GM18520 (cell line): Measurements from ENCODE around the gene SH3PXD2B.
"Not testable (repeated sequence)": the region's sequence is repeated elsewhere in the genome, so short reads cannot be mapped to it uniquely, and the experiment has no call there.

ENCODE experiments used
- ATAC-seq: cut with Tn5 transposase; IDR thresholded peaks from one replicate; pipeline ENCODE4 v1.9.1; 2021; ENCODE audit not compliant: unreplicated experiment

The SH3PXD2B gene

GRCh38 chr5:172311605-172312004 is 142.7 kb downstream of the SH3PXD2B start:
- ATAC-seq = no peak

DNA sequence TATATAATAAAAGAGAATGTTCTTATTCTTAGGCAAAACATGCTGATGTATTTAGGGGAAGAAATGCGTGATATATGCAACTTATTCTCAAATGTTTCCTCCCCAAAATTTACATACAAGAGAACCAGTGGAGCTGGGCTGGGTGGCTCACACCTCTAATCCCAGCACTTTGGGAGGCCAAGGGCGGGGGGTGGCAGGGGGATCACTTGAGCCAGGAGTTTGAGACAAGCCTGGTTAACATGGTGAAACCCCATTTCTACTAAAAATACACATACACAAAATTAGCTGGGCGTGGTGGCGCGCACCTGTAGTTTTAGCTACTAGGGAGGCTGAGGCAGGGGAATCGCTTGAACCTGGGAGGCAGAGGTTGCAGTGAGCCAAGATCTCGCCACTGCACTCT is 143.3 kb downstream of the SH3PXD2B start:
- no peak for ATAC-seq

- no peak for ATAC-seq
Measured at GRCh38 chr5:172305380-172305779, 148.9 kb downstream of the SH3PXD2B start.

DNA sequence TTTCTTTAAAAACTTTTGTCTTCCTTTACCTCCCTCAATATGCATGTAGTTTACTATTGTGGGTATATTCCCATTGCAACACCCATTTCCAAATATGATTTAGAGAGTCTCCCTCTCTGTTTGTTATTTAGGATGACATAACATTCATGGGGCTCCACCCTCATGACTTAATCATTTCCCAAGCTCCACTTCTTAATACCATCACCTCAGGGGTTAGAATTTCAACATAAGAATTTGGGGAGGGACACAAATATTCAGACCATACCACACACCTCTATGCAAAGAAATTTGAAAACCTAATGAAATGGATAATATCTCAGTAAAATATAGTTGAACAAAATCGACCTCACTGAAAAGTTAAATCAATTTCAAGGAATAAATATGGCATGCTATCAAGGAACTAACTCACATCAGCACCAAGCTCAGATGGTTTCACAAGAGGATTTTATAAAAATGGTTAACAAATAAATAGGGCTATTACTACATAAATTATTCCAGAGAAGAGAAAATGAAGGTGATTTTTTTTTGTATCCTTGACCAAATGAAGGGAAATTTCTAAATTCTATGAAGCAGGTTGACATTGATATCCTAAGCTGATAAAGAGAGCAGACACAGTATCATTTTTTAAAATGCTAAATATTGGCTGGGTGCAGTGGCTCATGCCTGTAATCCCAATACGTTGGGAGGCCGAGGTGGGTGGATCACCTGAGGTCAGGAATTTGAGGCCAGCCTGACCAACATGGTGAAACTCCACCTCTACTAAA is 150.6 kb downstream of the SH3PXD2B start:
- no peak for ATAC-seq

DNA sequence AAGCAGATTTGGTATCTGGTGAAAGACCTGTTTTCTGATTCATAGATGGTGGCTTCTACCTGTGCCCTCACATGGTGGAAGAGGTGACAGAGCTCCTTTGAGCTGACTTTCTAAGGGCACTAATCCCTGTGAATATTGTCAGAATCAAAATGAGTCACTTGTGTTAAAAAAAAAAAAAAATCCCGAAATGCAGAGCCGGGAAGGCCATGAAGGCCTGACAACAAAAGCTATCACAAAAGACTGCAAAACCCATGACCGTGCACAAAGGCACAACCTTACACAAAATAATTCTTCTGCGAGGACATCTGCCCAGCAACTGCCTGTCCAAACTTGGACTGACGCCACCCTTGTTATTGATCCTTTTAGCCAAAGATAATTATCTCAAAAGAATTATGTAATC is 151.2 kb downstream of the SH3PXD2B start:
- ATAC-seq = no peak

DNA sequence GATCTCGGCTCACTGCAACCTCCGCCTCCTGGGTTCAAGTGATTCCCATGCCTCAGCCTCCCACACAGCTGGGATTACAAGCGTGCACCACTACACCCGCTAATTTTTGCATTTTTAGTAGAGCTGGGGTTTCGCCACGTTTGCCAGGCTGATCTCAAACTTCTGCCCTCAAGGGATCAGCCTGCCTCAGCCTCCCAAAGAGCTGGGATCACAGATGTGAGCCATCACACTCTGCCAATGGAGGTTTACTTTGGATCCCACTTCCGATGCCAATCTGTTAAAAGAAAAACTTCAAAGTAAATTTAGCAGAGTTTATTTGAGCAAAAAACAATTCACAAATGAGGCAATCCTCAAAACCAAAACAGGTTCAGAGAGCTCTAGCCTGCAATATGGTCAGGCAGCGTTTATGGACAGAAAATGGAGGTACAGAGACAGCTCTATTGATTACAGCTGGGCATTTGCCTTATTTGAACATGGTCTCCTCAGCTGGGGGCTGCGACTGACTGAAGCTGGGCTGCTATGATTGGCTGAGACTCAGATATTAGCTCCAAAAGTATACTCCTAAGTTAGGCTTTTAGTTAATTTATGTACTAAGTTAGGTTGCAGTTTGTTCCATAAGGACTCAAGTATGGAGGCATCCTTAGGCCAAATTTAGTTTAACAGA is 152.1 kb downstream of the SH3PXD2B start:
- ATAC-seq = no peak

- ATAC-seq = no peak
Measured at GRCh38 chr5:172299916-172300439, 154.3 kb downstream of the SH3PXD2B start.

DNA sequence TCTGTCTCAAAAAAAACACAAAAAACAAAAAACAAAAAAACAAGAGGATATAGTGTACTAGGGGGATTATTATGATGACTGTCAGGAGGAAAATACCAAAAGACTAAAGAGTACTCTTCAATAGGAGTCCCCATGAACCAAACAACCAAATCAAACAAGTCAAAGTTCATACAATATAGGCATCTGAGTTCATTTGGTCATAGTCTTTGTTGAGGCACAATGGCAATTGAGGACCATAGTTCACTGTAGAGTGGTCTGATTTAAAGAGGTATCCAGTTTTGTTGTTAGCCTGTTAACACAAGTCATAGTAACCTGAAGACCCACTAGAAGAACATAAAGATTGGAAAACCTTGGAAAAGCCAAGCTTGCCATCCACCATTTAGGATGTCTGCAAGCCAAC is 159.5 kb downstream of the SH3PXD2B start:
- ATAC-seq = no peak

GRCh38 chr5:172293745-172294342 is 160.5 kb downstream of the SH3PXD2B start:
- no peak for ATAC-seq

- peak; percentile 70 for ATAC-seq
Measured at GRCh38 chr5:172293054-172293744, 161.1 kb downstream of the SH3PXD2B start.

DNA sequence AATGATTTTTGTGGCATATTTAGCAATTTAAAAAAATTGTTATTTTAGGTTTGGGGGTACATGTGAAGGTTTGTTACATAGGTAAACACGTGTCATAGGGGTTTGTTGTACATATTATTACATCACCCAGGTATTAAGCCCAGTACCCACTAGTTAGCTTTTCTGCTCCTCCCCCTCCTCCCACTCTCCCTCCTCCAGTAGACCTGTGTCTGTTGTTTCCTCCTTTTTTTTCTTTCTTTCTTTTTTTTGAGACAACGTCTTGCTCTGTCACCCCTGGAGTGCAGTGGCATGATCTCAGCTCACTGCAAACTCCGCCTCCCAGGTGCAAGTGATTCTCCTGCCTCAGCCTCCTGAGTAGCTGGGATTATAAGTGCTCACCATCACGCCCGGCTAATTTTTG is 162.5 kb downstream of the SH3PXD2B start:
- not testable (repeated sequence) for ATAC-seq

GRCh38 chr5:172288465-172288864 is 165.9 kb downstream of the SH3PXD2B start:
- ATAC-seq = no peak

DNA sequence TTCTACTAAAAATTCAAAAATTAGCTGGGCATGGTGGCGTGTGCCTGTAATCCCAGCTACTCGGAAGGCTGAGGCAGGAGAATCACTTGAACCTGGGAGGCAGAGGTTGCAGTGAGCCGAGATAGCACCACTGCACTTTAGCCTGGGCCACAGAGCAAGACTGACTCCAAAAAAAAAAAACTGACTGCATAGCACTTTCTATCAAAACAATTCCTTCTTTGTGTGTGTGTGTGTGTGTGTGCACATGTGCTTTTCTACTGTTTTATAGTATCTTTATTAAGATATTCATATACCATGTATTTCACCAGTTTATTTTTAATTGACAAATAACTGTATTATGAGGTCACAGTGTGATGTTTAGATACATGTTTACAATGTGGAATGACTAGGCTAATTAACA is 167.2 kb downstream of the SH3PXD2B start:
- not testable (repeated sequence) for ATAC-seq

DNA sequence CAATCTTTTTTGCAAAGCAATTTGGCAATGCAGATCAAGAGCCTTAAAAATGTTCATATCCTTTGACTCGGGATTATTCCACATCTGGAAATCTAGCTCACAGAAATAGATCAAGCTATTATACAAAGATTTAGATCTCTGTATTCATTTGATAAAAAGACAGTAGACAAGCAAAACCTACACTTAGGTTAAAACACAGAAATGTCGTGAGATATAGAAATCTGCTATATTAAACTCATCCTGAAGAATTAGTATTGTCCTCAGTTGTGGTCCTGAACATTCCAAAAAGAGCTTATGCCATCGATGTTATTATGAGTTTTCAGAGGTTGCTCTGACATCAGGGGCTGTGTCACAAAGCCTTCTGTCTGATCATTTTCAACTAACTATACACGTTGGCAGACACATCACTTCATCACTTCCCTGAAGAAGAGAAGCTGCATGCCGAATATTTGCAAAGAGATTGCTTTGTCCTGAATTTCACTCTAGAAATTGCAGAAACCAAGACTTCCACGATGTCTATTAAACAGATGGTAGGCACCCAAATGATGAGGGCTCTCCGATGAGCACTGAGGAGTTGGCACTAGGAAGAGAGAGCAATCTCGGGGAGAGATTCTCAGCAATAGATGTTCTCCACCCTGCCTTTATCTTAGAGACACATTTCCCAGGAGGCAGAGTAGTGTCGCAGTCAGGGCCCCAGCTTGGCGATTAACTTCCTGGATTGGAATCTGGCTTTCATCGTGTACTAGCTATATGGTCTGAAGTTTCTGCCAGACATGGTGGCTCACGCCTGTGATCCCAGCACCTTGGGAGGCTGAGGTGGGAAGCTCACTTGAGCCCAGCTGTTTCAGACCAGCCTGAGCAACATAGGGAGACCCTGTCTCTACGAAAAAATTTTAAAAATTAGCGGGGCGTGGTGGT is 168.8 kb downstream of the SH3PXD2B start:
- ATAC-seq = no peak

GRCh38 chr5:172284611-172284980 is 169.7 kb downstream of the SH3PXD2B start:
- no peak for ATAC-seq

DNA sequence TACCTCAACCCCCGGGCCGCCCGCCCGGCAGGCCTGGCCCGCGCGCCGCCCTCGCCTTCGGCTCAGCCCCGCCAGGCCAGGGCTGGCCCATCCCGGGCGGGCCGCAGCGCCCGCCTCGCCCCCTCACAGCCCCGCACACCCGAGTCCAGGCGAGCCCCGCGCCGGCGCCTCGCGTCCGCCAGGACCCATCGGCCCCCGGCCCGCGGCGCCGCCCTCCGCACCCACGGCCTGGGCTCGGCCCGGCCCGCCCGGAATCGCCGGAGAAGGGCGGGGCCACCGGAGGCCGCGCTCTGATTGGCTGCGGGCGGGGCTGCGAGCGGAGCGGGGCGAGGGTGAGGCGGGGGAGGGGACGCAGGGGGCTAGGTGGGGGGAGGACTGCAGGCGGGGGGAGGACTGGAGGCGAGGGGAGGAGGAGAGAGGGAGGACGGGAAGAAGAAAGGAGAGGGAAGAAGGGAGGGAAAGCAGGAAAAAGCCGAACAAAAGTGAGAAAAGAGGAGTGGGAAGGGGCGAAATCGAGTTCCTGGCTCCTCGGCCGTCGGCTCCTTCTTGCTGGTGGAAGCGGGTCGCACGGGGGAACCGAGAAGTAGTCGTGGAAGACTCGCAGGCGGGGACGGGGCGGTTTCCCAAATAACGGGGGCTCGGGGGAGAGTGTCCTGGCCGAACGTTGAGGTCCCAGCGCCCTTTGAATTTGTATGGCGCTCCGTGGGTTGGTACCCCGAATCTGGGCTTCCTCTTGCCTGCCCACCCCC is 170.3 kb downstream of the SH3PXD2B start:
- peak; percentile 75 for ATAC-seq

DNA sequence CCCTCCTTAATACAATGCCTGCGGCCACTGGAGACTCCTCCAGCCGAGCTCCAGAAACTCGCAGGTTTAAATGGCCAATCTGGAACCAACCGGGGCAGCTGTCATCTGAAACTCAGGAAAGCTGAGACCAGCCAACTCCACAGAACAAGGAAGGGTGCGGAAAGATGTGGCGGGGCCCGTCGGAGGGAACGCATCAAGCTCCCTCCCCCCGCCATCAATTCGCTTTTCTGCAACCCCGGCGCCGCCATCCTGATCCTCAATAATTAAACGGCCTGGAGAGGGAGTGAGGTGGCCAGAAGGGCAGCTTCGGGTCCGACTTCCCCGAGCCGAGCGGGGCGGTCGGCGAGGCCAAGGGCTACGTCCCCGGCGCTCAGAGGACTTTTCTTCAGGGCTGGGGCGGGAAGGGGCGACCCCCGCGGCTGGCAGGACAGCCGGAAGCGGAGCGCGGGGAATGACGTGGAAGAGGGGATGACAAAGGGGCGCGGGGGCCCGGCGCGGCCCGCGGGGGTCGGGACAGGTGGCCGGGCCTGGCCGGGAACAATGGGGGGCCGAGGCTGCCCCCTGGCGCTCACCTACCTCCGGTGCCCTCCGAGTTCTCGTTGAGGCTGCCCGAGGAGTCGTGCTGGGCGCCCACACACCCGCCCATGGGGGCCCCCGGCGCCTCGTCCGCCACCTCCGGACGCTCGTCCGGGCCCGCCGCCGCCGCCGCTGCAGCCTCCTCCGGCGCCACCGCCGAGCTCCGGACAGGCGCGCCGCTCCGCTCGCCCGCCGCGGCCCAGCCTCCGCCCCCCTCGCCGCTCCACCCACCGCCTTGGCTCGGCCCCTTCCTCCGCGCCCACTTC is 171.1 kb downstream of the SH3PXD2B start, which contains the start of gene UBTD2:
Gene UBTD2, minus strand, starts transcription at position 745 of the 842 bp plus-strand sequence. Its CDS starts 99 bp downstream, at position 646.
- ATAC-seq = peak; percentile 89

DNA sequence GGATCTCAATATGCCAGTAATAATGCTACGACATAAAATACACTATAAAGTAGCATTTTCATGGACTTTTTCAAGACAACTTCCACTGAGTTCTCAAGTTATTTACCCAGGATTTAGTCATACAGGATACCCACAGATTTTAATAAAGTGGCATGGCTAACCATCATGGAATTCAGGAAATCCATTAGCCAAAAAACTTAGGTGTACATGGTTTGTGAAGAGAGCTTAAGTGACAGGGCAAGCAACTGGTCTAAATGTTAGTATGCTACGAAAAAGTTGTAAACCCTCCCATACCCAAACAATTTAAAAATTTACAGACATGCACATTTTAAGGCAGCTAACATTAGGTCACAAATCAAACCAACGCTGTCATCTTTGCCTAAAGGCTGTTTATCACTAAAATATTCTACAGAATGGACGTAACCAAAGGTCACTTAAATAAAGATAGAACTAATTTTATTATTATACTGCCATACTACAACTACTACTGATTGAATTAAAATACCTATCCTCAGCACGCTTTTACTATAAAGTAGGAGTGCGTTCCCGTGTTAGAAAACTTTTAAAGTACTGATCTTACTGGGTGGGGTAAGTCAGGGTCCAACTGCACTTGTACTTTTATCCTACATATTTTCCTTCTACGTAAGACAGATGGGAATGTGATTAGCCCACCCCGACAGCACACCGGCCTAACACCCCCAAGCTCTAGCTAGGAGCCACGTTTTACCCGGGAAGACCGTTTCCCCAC is 171.9 kb downstream of the SH3PXD2B start:
- ATAC-seq = no peak
